8988T (cell line): ENCODE results near the gene SLC7A9.
"Not testable (repeated sequence)": the region's sequence is repeated elsewhere in the genome, so short reads cannot be mapped to it uniquely, and the experiment has no call there.

ENCODE experiments used
- DNase-seq: peaks from one replicate; pipeline ENCODE4 v3.0.0; 2011

Gene SLC7A9

GRCh38 chr19:32881766-32882165, 12.2 kb upstream of the SLC7A9 start:
- no peak for DNase-seq

GRCh38 chr19:32880622-32881021, 11.1 kb upstream of the SLC7A9 start:
- DNase-seq, result no peak

GRCh38 chr19:32879741-32880140, 10.2 kb upstream of the SLC7A9 start:
- DNase-seq, result no peak

GRCh38 chr19:32878988-32879387, 9.4 kb upstream of the SLC7A9 start:
- no peak for DNase-seq

GRCh38 chr19:32877977-32878745, 8.6 kb upstream of the SLC7A9 start:
- DNase-seq, result no peak

- no peak for DNase-seq
Measured at GRCh38 chr19:32877323-32877912, 7.9 kb upstream of the SLC7A9 start.

GRCh38 chr19:32876919-32877285, 7.3 kb upstream of the SLC7A9 start:
- DNase-seq, result no peak

- no peak for DNase-seq
Measured at GRCh38 chr19:32876236-32876918, 6.8 kb upstream of the SLC7A9 start.

- DNase-seq, result no peak
Measured at GRCh38 chr19:32875428-32875827, 5.9 kb upstream of the SLC7A9 start.

- no peak for DNase-seq
Measured at GRCh38 chr19:32874605-32875004, 5.0 kb upstream of the SLC7A9 start.

GRCh38 chr19:32873247-32873959, 3.8 kb upstream of the SLC7A9 start:
- no peak for DNase-seq

GRCh38 chr19:32872391-32872790, 2.8 kb upstream of the SLC7A9 start:
- DNase-seq, result no peak

GRCh38 chr19:32870981-32871451, 1.4 kb upstream of the SLC7A9 start:
- no peak for DNase-seq

- DNase-seq, result no peak
Measured at GRCh38 chr19:32869966-32870573, 503 bp upstream of the SLC7A9 start.

- DNase-seq, result no peak
Measured at GRCh38 chr19:32868206-32868950, 1.2 kb downstream of the SLC7A9 start.

GRCh38 chr19:32867436-32867835, 2.1 kb downstream of the SLC7A9 start:
- not testable (repeated sequence) for DNase-seq

GRCh38 chr19:32866564-32867265, 2.9 kb downstream of the SLC7A9 start:
- DNase-seq, result no peak

- no peak for DNase-seq
Measured at GRCh38 chr19:32866061-32866460, 3.5 kb downstream of the SLC7A9 start.

- no peak for DNase-seq
Measured at GRCh38 chr19:32865326-32865725, 4.2 kb downstream of the SLC7A9 start.

- no peak for DNase-seq
Measured at GRCh38 chr19:32864318-32865007, 5.1 kb downstream of the SLC7A9 start.

GRCh38 chr19:32863841-32864240, 5.7 kb downstream of the SLC7A9 start:
- DNase-seq, result no peak
